Stimulated activated CD4-positive, alpha-beta T cell treated with anti-CD3 and anti-CD28 coated beads, Interleukin-1b, Interleukin-23, amount 100 ng/mL, for 48 hours (primary cell): ENCODE results near the gene TECPR1.

Experiments used
- DNase-seq: peaks from one replicate; pipeline ENCODE4 v3.0.0-alpha.2; 2020

TECPR1 gene

GRCh38 chr7:98251601-98252424 is at the start of gene TECPR1:
TSS of gene TECPR1 (minus strand) at chr7:98252232. CDS start at chr7:98246146, 6,086 bp downstream.
- peak; percentile 88 for DNase-seq

- DNase-seq = no peak
Measured at GRCh38 chr7:98300595-98301372, 48.8 kb upstream of the TECPR1 start.

- no peak for DNase-seq
Measured at GRCh38 chr7:98297626-98298286, 45.7 kb upstream of the TECPR1 start.

GRCh38 chr7:98296833-98297232 is 44.8 kb upstream of the TECPR1 start:
- DNase-seq = no peak

- no peak for DNase-seq
Measured at GRCh38 chr7:98295467-98296192, 43.6 kb upstream of the TECPR1 start.

- peak; percentile 31 for DNase-seq
Measured at GRCh38 chr7:98294798-98295382, 42.9 kb upstream of the TECPR1 start.

- DNase-seq = no peak
Measured at GRCh38 chr7:98294326-98294725, 42.3 kb upstream of the TECPR1 start.

GRCh38 chr7:98293746-98294145 is 41.7 kb upstream of the TECPR1 start:
- no peak for DNase-seq

GRCh38 chr7:98293265-98293664 is 41.2 kb upstream of the TECPR1 start:
- DNase-seq = no peak

GRCh38 chr7:98291717-98292116 is 39.7 kb upstream of the TECPR1 start:
- DNase-seq = no peak

GRCh38 chr7:98289333-98289875 is 37.4 kb upstream of the TECPR1 start:
- DNase-seq = no peak

- DNase-seq = no peak
Measured at GRCh38 chr7:98288064-98288823, 36.2 kb upstream of the TECPR1 start.

- DNase-seq = no peak
Measured at GRCh38 chr7:98287486-98287959, 35.5 kb upstream of the TECPR1 start.

GRCh38 chr7:98286701-98287485 is 34.9 kb upstream of the TECPR1 start:
- DNase-seq = no peak

- DNase-seq = no peak
Measured at GRCh38 chr7:98286093-98286539, 34.1 kb upstream of the TECPR1 start.

GRCh38 chr7:98285157-98286092 is 33.4 kb upstream of the TECPR1 start:
- no peak for DNase-seq

GRCh38 chr7:98284335-98285036 is 32.5 kb upstream of the TECPR1 start:
- no peak for DNase-seq

- DNase-seq = no peak
Measured at GRCh38 chr7:98283887-98284222, 31.8 kb upstream of the TECPR1 start.
